Stomach (tissue), 4 donors: ENCODE measurements around the gene SLC16A10.
A peak's percentile ranks its signal among the peaks of the same experiment; 100 is the strongest.

Experiments
- POLR2AphosphoS5 ChIP-seq, 3 donors: sonication (generic); formaldehyde crosslinking; IDR thresholded peaks; one replicate each; pipeline ENCODE4 v1.6.1; 2016; ENCODE audit warnings: antibody characterized with exemption in 3 of 3
- TF ChIP-seq, protein P1 (sequence below), 7 experiments: fragments of 450-650 bp in 4 of 7; fragments of 200-600 bp in 3 of 7; sonication (generic) in 3 of 7; IDR thresholded peaks; one replicate each; pipeline ENCODE4 v1.5.1; 2016 to 2019; ENCODE audit warnings: antibody characterized with exemption in 7 of 7, control low read depth in 2 of 7, mild to moderate bottlenecking in 1 of 7

DNA sequence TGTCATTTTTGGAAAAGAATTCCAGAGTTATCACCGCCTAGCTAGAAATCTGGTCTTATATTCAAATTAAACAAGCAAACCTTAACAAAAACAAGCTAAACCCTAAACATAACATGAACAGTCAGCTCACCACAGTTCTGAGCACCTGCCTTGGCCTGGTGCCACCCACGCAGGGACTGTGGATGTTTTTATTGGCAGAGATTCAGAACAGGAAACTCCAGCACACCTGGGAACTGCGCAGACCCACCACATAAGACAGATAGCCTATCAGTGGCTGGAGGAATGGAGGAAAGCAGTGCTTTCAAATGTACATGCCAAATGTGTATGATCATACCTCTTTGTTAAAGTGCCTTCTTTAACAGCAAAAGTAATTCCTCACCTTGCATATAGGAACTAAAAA, 8.9 kb downstream of the SLC16A10 start:
- TF ChIP-seq, protein P1, sequence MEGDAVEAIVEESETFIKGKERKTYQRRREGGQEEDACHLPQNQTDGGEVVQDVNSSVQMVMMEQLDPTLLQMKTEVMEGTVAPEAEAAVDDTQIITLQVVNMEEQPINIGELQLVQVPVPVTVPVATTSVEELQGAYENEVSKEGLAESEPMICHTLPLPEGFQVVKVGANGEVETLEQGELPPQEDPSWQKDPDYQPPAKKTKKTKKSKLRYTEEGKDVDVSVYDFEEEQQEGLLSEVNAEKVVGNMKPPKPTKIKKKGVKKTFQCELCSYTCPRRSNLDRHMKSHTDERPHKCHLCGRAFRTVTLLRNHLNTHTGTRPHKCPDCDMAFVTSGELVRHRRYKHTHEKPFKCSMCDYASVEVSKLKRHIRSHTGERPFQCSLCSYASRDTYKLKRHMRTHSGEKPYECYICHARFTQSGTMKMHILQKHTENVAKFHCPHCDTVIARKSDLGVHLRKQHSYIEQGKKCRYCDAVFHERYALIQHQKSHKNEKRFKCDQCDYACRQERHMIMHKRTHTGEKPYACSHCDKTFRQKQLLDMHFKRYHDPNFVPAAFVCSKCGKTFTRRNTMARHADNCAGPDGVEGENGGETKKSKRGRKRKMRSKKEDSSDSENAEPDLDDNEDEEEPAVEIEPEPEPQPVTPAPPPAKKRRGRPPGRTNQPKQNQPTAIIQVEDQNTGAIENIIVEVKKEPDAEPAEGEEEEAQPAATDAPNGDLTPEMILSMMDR (IDR thresholded peaks at IDR 0.05) = no peak
- TF ChIP-seq POLR2AphosphoS5 (IDR thresholded peaks at IDR 0.05) = peak in 2 of 3 donors; percentile 56 to 77
